ENCODE measurements around the gene TMEM161A.

DNA sequence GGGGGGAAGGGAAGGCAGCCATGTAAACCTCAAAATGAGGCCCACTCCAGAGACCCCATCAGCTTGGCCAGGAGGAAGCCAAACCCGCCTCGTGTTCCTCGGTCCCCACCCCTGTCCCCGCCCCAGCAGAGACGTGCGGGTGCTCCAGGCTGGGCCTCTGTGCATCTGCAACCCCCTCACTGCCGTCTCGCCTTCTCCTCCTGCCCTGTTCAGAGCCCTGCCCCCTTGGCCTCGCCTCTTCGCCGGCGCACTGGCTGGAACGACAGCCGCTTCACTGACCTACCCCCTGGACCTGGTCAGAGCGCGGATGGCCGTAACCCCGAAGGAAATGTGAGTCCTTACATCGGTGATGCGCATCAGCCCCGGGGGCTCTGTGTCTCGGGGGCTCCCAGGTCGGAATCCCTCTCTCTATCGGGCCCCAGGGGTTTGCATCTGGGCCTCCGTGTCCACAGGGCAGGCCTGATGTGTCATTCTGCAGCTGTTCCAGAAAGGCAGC lies 32.2 kb downstream of the TMEM161A start:
- TF ChIP-seq POLR2A (IDR thresholded peaks at IDR 0.05) (no peak), CTCF (IDR thresholded peaks at IDR 0.05) (no peak)
